GM19372 (cell line): ENCODE results near the gene MATR3.
"Not testable (repeated sequence)": the region's sequence is repeated elsewhere in the genome, so short reads cannot be mapped to it uniquely, and the experiment has no call there.

Source experiments
- ATAC-seq: cut with Tn5 transposase; IDR thresholded peaks from one replicate; pipeline ENCODE4 v1.9.1; 2021; ENCODE audit warnings: mild to moderate bottlenecking, low read depth, moderate library complexity; ENCODE audit not compliant: unreplicated experiment

MATR3 gene

GRCh38 chr5:139295346-139296057 is 2.0 kb downstream of the MATR3 start:
- no peak for ATAC-seq

GRCh38 chr5:139296198-139296597 is 2.7 kb downstream of the MATR3 start:
- no peak for ATAC-seq

- ATAC-seq: no peak
Observed at GRCh38 chr5:139296862-139297326, 3.4 kb downstream of the MATR3 start.

- no peak for ATAC-seq
Observed at GRCh38 chr5:139297439-139298133, 4.0 kb downstream of the MATR3 start.

DNA sequence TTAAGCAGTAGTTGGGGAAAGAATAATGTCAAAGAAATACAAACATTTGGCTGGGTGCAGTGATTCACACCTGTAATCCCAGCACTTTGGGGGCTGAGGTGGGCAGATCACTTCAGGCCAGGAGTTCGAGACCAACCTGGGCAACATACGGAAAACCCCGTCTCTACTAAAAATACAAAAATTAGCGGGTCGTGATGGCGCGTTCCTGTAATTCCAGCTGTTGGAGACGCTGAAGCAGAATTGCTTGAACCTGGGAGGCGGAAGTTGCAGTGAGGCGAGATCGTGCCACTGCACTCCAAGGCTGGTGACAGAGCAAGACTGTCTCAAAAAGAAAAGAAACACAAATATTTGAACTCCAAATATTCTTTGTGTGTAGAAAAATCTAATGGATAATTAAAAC is 4.7 kb downstream of the MATR3 start:
- ATAC-seq: no peak

- no peak for ATAC-seq
Observed at GRCh38 chr5:139299486-139299885, 5.9 kb downstream of the MATR3 start.

DNA sequence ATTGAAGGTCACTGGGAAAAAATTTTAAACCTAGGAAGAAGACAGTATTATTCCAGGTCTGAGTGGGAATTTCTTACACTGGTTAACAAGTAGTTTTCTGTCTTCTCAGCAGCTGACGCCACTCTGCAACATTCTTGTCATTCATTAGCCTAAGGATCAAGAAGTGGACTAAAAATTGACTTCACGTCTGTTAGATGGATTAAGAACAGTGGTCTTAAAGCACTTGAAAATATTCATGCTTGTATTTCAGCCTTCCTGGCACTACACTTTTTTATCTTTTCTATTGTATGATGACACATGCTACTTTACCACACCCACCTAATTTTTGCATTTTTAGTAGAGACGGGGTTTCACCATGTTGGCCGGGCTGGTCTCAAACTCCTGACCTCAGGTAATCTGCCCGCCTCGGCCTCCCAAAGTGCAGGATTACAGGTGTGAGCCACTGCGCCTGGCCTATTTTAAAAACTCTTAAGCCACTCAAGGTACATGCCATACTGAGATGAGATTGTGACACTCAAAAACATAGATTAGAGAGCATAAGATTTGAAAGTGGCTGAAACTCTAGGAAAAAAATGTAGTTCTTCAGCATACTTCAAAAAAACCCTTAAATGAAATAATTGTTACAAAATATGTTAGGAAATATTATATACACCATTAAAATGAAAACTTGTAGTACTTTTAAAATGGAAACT is 8.4 kb downstream of the MATR3 start:
- no peak for ATAC-seq

- ATAC-seq: no peak
Observed at GRCh38 chr5:139304391-139305324, 11.1 kb downstream of the MATR3 start.

DNA sequence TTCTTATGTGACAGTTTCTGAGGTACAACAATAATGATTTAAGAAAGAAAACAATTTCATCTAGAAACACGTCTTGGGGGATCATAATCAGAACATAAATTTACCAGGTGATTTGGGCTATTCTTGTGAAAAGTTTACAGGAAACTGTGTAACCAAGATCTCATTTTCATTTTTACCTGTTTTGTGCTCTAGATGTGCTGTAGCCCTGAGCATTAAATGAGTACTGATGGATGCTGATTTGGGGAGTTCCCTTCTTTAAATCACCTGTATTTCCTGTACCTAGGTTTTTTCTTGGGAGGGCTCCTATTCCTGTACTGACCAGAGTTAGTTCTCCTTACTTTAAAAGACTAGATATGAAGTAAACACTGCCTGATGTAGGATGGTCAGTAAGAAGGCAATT is 12.7 kb downstream of the MATR3 start:
- ATAC-seq: no peak

GRCh38 chr5:139306628-139307379 is 13.3 kb downstream of the MATR3 start:
- ATAC-seq: no peak

DNA sequence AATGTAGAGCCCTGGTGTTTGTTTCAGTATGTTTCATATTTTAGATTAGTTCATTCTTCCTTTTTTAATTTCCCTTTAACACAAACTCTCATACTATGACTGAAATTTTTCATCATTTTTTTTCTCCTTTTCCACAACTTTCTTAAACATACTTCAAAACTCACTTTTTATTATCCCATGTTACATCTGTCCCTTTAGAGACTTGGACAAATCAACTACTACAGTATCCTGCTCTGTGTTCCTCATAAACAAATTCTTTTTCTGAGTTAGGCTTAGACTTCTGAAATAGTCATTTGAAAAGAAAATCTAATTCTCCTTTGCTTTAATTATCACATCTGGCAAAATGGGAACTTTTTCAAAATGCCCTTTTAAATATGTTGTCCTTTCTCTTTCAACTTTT is 15.3 kb downstream of the MATR3 start:
- ATAC-seq: no peak

DNA sequence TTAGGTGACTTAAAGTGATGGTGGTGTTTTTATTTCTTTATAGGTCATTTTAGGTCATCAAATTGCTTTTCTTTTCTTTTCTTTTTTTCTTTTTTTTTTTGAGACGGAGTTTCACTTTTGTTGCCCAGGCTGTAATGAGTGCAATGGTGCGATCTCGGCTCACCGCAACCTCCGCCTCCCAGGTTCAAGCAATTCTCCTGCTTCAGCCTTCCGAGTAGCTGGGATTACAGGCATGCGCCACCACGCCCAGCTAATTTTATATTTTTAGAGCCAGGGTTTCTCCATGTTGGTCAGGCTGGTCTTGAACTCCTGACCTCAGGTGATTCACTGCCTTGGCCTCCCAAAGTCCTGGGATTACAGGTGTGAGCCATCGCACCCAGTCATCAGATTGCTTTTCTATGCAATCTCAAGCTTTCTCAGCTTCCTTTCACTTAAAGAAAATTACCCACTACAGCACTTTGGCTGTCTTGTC is 17.2 kb downstream of the MATR3 start:
- ATAC-seq: not testable (repeated sequence)

- no peak for ATAC-seq
Observed at GRCh38 chr5:139312075-139312474, 18.5 kb downstream of the MATR3 start.

GRCh38 chr5:139314276-139314675 is 20.7 kb downstream of the MATR3 start:
- no peak for ATAC-seq

GRCh38 chr5:139315056-139315615 is 21.6 kb downstream of the MATR3 start:
- no peak for ATAC-seq

DNA sequence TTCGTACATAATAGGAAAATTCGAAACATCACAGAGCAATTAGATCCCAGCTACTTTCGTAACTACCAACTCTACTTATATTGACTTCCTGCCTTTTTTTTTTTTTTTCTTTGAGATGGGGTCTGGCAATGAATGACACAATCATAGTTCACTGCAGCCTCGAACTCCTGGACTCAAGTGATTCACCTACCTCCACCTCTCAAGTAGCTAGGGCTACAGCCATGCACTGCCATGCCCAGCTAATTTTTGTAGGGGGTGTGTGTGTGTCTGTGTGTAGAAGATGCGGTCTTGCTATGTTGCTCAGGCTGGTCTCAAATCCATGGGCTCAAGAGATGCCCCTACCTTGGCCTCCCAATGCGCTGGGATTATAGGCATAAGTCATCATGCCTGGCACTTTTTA is 42.3 kb downstream of the MATR3 start:
- no peak for ATAC-seq

DNA sequence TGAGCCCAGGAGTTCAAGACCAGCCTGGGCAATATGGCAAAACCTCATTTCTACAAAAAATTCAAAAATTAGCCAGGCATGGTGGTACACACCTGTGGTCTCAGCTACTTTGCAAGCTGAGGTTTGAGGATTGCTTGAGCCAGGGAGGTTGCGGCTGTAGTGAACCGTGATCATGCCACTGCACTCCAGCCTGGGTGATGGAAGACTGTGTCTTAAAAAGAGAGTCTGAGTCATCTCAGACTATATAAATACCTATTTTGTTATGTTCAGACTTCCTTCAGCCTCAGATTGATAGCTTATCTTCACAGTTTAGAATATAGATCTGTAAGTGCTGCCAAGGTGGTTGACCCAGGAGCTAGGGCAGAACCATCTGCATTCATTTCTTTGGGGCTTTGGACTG is 46.5 kb downstream of the MATR3 start:
- ATAC-seq: no peak

DNA sequence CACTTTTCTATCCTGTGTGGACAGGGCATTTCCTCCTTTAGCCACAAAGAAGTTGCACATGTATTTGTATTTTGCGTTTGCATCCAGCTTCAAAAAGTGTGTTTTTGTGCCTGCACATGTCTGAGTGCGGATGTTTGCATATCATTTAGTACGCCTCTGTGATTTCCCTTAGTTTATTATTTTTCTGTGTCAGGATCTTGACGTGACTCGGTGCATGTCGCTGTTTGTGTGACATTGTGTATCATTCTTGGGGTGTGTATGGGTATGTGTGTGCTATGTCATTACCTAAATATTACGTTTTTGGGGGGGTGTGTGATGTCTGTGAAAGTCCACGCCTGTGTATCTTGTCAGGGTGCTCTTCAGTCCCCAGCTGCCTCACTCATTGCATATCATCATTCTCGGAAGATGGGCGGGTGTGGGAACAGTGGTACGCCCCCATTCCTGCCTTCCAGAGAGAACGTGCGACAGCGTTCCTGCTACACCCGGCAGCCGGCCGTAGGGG is 47.7 kb downstream of the MATR3 start:
- ATAC-seq: no peak
